Neural progenitor cell (in vitro differentiated cells): Measurements from ENCODE around the gene ITPK1. TPM values are rescaled to one million over a fixed set of nuclear protein-coding genes. Genes with fewer than 3 reads are reported as not detected.

Experiments
- DNase-seq: peaks from one replicate; pipeline ENCODE4 v3.0.0-alpha.2; 2016; ENCODE audit warnings: low spot score
- H2AFZ ChIP-seq: fragments of 200-600 bp; sonication (generic); replicated peaks from 2 replicates; pipeline ENCODE4 v1.6.1; 2016; ENCODE audit warnings: antibody characterized with exemption
- H3F3A ChIP-seq: fragments of 200-600 bp; sonication (generic); 2 replicates; pipeline ENCODE4 v1.6.1; 2016; ENCODE audit warnings: antibody characterized with exemption, low read depth
- H3K27ac ChIP-seq: fragments of 200-600 bp; sonication (generic); 2 replicates; pipeline ENCODE4 v1.5.1; 2016; ENCODE audit warnings: mild to moderate bottlenecking
- H3K27me3 ChIP-seq: fragments of 200-600 bp; sonication (generic); 2 replicates; pipeline ENCODE4 v1.6.1; 2016; ENCODE audit warnings: mild to moderate bottlenecking, moderate library complexity
- H3K36me3 ChIP-seq: fragments of 200-600 bp; sonication (generic); 2 replicates; pipeline ENCODE4 v1.5.1; 2016
- H3K4me1 ChIP-seq: fragments of 200-600 bp; sonication (generic); 2 replicates; pipeline ENCODE4 v1.6.1; 2016; ENCODE audit warnings: mixed run types
- H3K4me2 ChIP-seq: fragments of 200-600 bp; sonication (generic); 2 replicates; pipeline ENCODE4 v1.6.1; 2016
- H3K4me3 ChIP-seq: fragments of 200-600 bp; sonication (generic); 2 replicates; pipeline ENCODE4 v1.5.1; 2016
- H3K79me2 ChIP-seq: fragments of 200-600 bp; sonication (generic); 2 replicates; pipeline ENCODE4 v1.6.1; 2016; ENCODE audit warnings: low read depth
- H3K9ac ChIP-seq: fragments of 200-600 bp; sonication (generic); 2 replicates; pipeline ENCODE4 v1.6.1; 2016
- H3K9me3 ChIP-seq: fragments of 200-600 bp; sonication (generic); 2 replicates; pipeline ENCODE4 v1.5.1; 2016; ENCODE audit warnings: low read depth
- H4K20me1 ChIP-seq: fragments of 200-600 bp; sonication (generic); 2 replicates; pipeline ENCODE4 v1.6.1; 2016; ENCODE audit warnings: low read depth
- H3K27ac Mint-ChIP-seq: 3 replicates; pipeline ENCODE4 v1.8.0; 2021; ENCODE audit warnings: mixed read lengths
- H3K27me3 Mint-ChIP-seq: 2 replicates; pipeline ENCODE4 v1.8.0; 2022; ENCODE audit warnings: low read depth, mild to moderate bottlenecking, inconsistent platforms, moderate library complexity, mixed read lengths; ENCODE audit not compliant: insufficient read depth
- H3K36me3 Mint-ChIP-seq: 3 replicates; pipeline ENCODE4 v1.8.0; 2021; ENCODE audit warnings: mixed read lengths
- H3K4me1 Mint-ChIP-seq: 3 replicates; pipeline ENCODE4 v1.8.0; 2021; ENCODE audit warnings: mixed read lengths
- H3K4me3 Mint-ChIP-seq: 3 replicates; pipeline ENCODE4 v1.8.0; 2021; ENCODE audit warnings: mild to moderate bottlenecking, moderate library complexity, mixed read lengths
- H3K9me3 Mint-ChIP-seq: 3 replicates; pipeline ENCODE4 v1.8.0; 2020; ENCODE audit warnings: mixed read lengths
- EZH2 ChIP-seq: fragments of 200-600 bp; sonication (generic); IDR thresholded peaks from 2 replicates; pipeline ENCODE4 v1.6.1; 2017; ENCODE audit warnings: antibody characterized with exemption, mild to moderate bottlenecking, moderate library complexity
- EZH2phosphoT487 ChIP-seq: fragments of 200-600 bp; sonication (generic); IDR thresholded peaks from 2 replicates; pipeline ENCODE4 v1.6.1; 2017; ENCODE audit warnings: antibody characterized with exemption
- total RNA-seq: library from RNA; depleted of rRNA; stranded (reverse); fragments of >200 nt; gene quantifications from 2 replicates; pipeline ENCODE4 v1.2.3, GENCODE V29; 2015; ENCODE audit warnings: low replicate concordance
- TF ChIP-seq, protein P1 (sequence below): fragments of 200-600 bp; sonication (generic); IDR thresholded peaks from 2 replicates; pipeline ENCODE4 v1.5.1; 2017; ENCODE audit warnings: antibody characterized with exemption, mild to moderate bottlenecking

The ITPK1 gene
- total RNA-seq, 1 donor from 2014 or later: 25.8 TPM

DNA sequence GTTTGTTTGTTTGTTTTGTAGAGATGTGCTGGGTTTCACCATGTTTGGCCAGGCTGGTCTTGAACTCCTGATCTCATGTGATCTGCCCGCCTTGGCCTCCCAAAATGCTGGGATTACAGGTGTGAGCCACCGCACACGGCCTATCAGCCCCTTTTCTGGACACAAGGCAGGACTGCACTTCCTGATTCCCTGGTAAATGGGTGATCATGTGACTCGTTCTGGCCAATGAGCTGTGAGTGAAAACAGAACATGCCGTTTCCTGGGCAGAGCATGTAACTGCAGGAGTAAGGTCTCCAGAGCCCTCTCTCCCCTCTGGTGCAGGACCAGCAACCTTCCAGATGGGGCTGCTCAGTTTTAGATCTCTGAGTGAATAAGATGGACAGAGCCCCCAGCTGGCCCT, 92.7 kb downstream of the ITPK1 start:
- no peak for DNase-seq
- Histone ChIP-seq H3F3A (peaks cover 9% of the 10 kb centered on the region), H3K9ac (no peak overlapping the region), H3K27me3 (no peaks in the 10 kb centered on the region), H4K20me1 (peaks cover 6% of the 10 kb centered on the region), H3K4me3 (no peak overlapping the region), H3K4me2 (no peak overlapping the region), H3K36me3 (no peaks in the 10 kb centered on the region), H3K79me2 (no peaks in the 10 kb centered on the region), H3K4me1 (peaks cover 32% of the 10 kb centered on the region), H2AFZ (no peak overlapping the region), H3K9me3 (no peaks in the 10 kb centered on the region), H3K27ac (no peak overlapping the region)
- Mint-ChIP-seq H3K9me3 (no peaks in the 10 kb centered on the region), H3K4me1 (peaks cover 32% of the 10 kb centered on the region), H3K36me3 (peaks cover 2% of the 10 kb centered on the region), H3K27me3 (peaks cover 14% of the 10 kb centered on the region), H3K4me3 (no peak overlapping the region), H3K27ac (no peak overlapping the region)
- TF ChIP-seq EZH2: no peak
- TF ChIP-seq, protein P1, sequence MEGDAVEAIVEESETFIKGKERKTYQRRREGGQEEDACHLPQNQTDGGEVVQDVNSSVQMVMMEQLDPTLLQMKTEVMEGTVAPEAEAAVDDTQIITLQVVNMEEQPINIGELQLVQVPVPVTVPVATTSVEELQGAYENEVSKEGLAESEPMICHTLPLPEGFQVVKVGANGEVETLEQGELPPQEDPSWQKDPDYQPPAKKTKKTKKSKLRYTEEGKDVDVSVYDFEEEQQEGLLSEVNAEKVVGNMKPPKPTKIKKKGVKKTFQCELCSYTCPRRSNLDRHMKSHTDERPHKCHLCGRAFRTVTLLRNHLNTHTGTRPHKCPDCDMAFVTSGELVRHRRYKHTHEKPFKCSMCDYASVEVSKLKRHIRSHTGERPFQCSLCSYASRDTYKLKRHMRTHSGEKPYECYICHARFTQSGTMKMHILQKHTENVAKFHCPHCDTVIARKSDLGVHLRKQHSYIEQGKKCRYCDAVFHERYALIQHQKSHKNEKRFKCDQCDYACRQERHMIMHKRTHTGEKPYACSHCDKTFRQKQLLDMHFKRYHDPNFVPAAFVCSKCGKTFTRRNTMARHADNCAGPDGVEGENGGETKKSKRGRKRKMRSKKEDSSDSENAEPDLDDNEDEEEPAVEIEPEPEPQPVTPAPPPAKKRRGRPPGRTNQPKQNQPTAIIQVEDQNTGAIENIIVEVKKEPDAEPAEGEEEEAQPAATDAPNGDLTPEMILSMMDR: no peak
- TF ChIP-seq EZH2phosphoT487: no peak

DNA sequence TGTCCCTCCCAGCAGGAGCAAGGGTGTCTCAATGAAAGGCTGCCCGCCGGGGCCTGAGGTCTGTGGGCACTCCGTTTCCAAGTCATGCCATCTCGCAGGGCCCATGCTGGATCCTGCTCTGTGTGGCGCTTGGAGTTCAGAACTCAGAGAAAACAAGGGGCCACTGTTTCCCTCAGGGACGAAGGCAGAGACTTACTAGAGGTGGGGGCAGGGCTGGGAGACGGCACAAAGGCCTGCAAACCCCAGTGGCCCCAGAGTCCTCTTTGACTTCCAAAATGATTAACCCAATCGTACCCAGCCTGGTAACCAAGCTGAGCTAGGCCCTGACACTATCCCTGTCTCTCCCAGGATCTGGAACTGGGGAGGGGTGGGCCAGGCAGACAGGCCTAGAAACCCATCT, 95.8 kb downstream of the ITPK1 start:
- Mint-ChIP-seq H3K9me3 (no peaks in the 10 kb centered on the region), H3K4me1 (peaks cover 41% of the 10 kb centered on the region), H3K27ac (no peak overlapping the region), H3K27me3 (peaks cover 19% of the 10 kb centered on the region), H3K4me3 (no peak overlapping the region), H3K36me3 (peaks cover 2% of the 10 kb centered on the region)
- Histone ChIP-seq H3K9me3 (no peaks in the 10 kb centered on the region), H3F3A (peaks cover 9% of the 10 kb centered on the region), H3K4me2 (peak overlapping the region; percentile 57), H2AFZ (no peak overlapping the region), H3K4me1 (peaks cover 39% of the 10 kb centered on the region), H3K27me3 (no peaks in the 10 kb centered on the region), H3K4me3 (no peak overlapping the region), H3K36me3 (no peaks in the 10 kb centered on the region), H3K27ac (no peak overlapping the region), H3K9ac (no peak overlapping the region), H3K79me2 (no peaks in the 10 kb centered on the region), H4K20me1 (peaks cover 6% of the 10 kb centered on the region)
- no peak for TF ChIP-seq EZH2phosphoT487
- TF ChIP-seq, protein P1: no peak
- TF ChIP-seq EZH2: no peak
- peak; percentile 38 for DNase-seq

GRCh38 chr14:93019367-93019843, 96.3 kb downstream of the ITPK1 start:
- Mint-ChIP-seq H3K4me3 (no peak overlapping the region), H3K27me3 (peaks cover 18% of the 10 kb centered on the region), H3K9me3 (no peaks in the 10 kb centered on the region), H3K27ac (no peak overlapping the region), H3K36me3 (peaks cover 2% of the 10 kb centered on the region), H3K4me1 (peaks cover 39% of the 10 kb centered on the region)
- peaks cover 37% of the 10 kb centered on the region for H3K4me1 ChIP-seq
- H3K4me2 ChIP-seq: peak overlapping the region; percentile 57
- no peak overlapping the region for H3K4me3 ChIP-seq
- no peaks in the 10 kb centered on the region for H3K27me3 ChIP-seq
- H3F3A ChIP-seq: peaks cover 9% of the 10 kb centered on the region
- H3K79me2 ChIP-seq: no peaks in the 10 kb centered on the region
- no peak overlapping the region for H3K27ac ChIP-seq
- H3K9me3 ChIP-seq: no peaks in the 10 kb centered on the region
- TF ChIP-seq EZH2phosphoT487: no peak
- TF ChIP-seq, protein P1: peak; percentile 12
- no peak for DNase-seq
- H4K20me1 ChIP-seq: peaks cover 5% of the 10 kb centered on the region
- no peak overlapping the region for H3K9ac ChIP-seq
- H2AFZ ChIP-seq: no peak overlapping the region
- H3K36me3 ChIP-seq: no peaks in the 10 kb centered on the region
